Neural crest cell (in vitro differentiated cells): ENCODE data around the gene AGPAT4. TPM values are rescaled to one million over a fixed set of nuclear protein-coding genes. Genes with fewer than 3 reads are reported as not detected.

ENCODE experiments used
- DNase-seq: peaks from one replicate; pipeline ENCODE4 v3.0.0; 2021; ENCODE audit warnings: low read depth, mixed read lengths, low spot score
- H3K27ac Mint-ChIP-seq: one replicate; pipeline ENCODE4 v1.8.0; 2021; ENCODE audit warnings: mild to moderate bottlenecking, mixed read lengths; ENCODE audit not compliant: unreplicated experiment
- H3K27me3 Mint-ChIP-seq: 2 replicates; pipeline ENCODE4 v1.8.0; 2021; ENCODE audit warnings: low read depth, mild to moderate bottlenecking, mixed read lengths
- H3K36me3 Mint-ChIP-seq: 2 replicates; pipeline ENCODE4 v1.8.0; 2021; ENCODE audit warnings: low read depth, mild to moderate bottlenecking, mixed read lengths
- H3K4me1 Mint-ChIP-seq: 2 replicates; pipeline ENCODE4 v1.8.0; 2021; ENCODE audit warnings: mixed read lengths
- H3K4me3 Mint-ChIP-seq: one replicate; pipeline ENCODE4 v1.8.0; 2021; ENCODE audit warnings: mild to moderate bottlenecking, mixed read lengths
- H3K9me3 Mint-ChIP-seq: 2 replicates; pipeline ENCODE4 v1.8.0; 2021; ENCODE audit warnings: mixed read lengths
- total RNA-seq: library from RNA; stranded (reverse); gene quantifications from 2 replicates; pipeline ENCODE4 v1.2.1, GENCODE V29; 2021
- TF ChIP-seq, protein P1 (sequence below): fragments of 200-600 bp; sonication (generic); conservative IDR thresholded peaks from 2 replicates; pipeline ENCODE4 v1.5.0; 2021; ENCODE audit warnings: antibody characterized with exemption, mild to moderate bottlenecking

Gene AGPAT4
- total RNA-seq, 1 donor from 2014 or later: 37.6 TPM

DNA sequence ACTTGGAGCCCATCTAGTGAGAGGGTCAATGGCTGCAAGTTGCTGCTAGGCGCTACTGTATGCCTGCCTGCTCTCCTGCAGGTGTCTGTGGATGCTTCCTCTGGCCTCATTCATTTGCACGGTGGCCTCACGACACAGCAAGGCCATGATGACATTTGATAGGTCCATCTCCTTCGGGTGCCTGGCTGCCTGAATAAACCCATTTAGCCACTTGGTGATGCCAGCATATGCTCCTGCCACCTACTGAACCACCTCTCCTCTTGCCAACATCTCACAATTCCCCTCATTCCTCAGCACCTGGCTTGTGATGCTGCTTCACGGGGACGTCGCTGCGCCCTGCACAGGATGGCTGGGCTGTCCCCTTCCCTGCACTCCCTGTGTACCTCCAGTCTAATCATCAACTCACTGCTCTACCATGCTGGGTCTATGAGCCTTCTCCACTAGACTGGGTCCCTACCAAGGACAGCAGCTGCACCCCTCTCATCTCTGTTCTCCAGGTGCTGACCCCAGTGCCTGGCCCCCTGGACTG lies 51.1 kb downstream of the AGPAT4 start:
- H3K27ac Mint-ChIP-seq: no peak overlapping the region
- H3K36me3 Mint-ChIP-seq: peaks cover 54% of the 10 kb centered on the region
- H3K4me3 Mint-ChIP-seq: no peak overlapping the region
- H3K27me3 Mint-ChIP-seq: no peaks in the 10 kb centered on the region
- peaks cover 18% of the 10 kb centered on the region for H3K4me1 Mint-ChIP-seq
- peaks cover 8% of the 10 kb centered on the region for H3K9me3 Mint-ChIP-seq
- DNase-seq: no peak
- TF ChIP-seq, protein P1, sequence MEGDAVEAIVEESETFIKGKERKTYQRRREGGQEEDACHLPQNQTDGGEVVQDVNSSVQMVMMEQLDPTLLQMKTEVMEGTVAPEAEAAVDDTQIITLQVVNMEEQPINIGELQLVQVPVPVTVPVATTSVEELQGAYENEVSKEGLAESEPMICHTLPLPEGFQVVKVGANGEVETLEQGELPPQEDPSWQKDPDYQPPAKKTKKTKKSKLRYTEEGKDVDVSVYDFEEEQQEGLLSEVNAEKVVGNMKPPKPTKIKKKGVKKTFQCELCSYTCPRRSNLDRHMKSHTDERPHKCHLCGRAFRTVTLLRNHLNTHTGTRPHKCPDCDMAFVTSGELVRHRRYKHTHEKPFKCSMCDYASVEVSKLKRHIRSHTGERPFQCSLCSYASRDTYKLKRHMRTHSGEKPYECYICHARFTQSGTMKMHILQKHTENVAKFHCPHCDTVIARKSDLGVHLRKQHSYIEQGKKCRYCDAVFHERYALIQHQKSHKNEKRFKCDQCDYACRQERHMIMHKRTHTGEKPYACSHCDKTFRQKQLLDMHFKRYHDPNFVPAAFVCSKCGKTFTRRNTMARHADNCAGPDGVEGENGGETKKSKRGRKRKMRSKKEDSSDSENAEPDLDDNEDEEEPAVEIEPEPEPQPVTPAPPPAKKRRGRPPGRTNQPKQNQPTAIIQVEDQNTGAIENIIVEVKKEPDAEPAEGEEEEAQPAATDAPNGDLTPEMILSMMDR: no peak

DNA sequence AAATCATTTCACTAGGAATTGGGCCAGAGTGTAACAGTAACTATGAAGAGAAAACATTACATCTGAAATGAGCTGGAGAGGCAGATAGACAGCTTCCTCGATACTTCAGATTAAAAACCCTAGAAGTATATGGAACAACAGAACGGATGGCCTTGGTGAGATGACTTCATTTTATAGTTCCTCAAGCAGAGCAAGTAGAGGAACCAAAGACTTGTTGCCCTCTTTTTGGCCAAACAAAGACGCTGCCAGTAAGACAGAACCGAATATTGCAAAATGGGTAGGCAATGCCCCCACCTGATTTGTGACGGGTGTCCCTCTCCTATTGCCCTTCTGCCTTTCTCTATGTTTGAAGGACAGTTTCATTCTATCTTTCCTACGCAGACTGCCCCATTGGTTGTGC lies 53.5 kb downstream of the AGPAT4 start:
- Mint-ChIP-seq H3K36me3 (peaks cover 73% of the 10 kb centered on the region), H3K4me1 (peaks cover 5% of the 10 kb centered on the region), H3K9me3 (peaks cover 12% of the 10 kb centered on the region), H3K27ac (no peak overlapping the region), H3K4me3 (no peak overlapping the region), H3K27me3 (no peaks in the 10 kb centered on the region)
- DNase-seq: no peak
- TF ChIP-seq, protein P1: no peak

DNA sequence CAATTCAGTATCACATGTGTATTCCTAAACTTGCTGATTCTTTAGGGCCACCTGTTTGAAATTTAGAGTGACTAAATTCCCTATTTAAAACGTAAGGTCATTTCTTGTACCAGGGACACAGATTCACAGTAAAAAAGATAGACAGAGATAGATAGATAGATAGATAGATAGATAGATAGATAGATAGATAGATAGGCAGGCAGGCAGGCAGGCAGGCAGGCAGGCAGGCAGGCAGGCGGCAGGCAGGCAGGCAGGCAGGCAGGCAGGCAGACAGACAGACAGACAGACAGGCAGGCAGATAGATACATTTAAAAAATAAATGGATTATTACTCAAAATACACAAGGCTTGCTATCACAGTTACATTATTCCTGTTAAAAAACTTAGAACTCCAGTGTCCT lies 54.2 kb downstream of the AGPAT4 start:
- Mint-ChIP-seq H3K9me3 (peaks cover 10% of the 10 kb centered on the region), H3K27me3 (no peaks in the 10 kb centered on the region), H3K27ac (no peak overlapping the region), H3K4me3 (no peak overlapping the region), H3K4me1 (no peaks in the 10 kb centered on the region), H3K36me3 (peaks cover 71% of the 10 kb centered on the region)
- no peak for DNase-seq
- TF ChIP-seq, protein P1: no peak

DNA sequence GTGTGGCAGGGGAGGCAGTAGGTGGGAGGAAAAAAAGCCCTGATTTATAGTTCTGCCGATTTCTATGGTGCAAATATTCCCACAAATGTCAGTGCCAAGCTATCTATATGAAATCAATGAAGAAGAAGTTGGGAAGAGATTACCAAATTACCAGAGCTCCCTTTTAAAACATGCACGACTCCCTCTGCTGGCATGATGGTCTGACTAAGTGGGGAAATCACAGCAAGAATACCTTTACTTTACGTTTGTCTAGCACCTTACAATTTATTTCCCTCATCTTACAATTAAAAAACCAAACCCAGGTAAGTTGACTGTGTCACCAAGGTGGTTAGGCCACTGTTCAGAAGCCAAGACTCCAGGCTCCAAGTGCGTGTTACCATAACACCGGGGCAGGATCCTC lies 55.6 kb downstream of the AGPAT4 start:
- H3K27ac Mint-ChIP-seq: no peak overlapping the region
- no peaks in the 10 kb centered on the region for H3K4me1 Mint-ChIP-seq
- TF ChIP-seq, protein P1: no peak
- H3K36me3 Mint-ChIP-seq: peaks cover 75% of the 10 kb centered on the region
- H3K27me3 Mint-ChIP-seq: no peaks in the 10 kb centered on the region
- no peak overlapping the region for H3K4me3 Mint-ChIP-seq
- DNase-seq: no peak
- H3K9me3 Mint-ChIP-seq: peaks cover 17% of the 10 kb centered on the region

DNA sequence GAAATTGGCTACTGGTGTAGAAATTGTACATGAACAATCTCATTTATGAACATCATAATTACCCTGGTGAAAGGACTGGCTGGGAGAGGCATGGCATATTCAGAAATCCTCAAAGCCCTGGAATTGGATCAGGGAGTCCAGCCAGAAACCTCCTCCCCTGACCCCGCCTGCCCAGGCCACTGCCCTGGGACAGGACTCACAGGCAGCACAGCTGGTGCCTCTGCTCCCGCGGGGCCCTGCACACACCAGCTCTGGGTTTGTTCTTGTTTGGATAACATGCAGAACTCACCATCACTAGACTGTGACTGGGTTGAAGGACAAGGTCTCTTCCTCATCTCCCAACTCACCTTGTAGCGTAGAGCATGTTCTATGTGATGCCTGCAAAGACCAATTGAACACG lies 56.2 kb downstream of the AGPAT4 start:
- no peak overlapping the region for H3K27ac Mint-ChIP-seq
- H3K27me3 Mint-ChIP-seq: no peaks in the 10 kb centered on the region
- H3K4me1 Mint-ChIP-seq: no peaks in the 10 kb centered on the region
- H3K4me3 Mint-ChIP-seq: no peak overlapping the region
- DNase-seq: no peak
- TF ChIP-seq, protein P1: no peak
- H3K36me3 Mint-ChIP-seq: peaks cover 74% of the 10 kb centered on the region
- peaks cover 17% of the 10 kb centered on the region for H3K9me3 Mint-ChIP-seq
